Measurements from ENCODE around the gene PLCB2. TPM values are rescaled to one million over a fixed set of nuclear protein-coding genes. Genes with fewer than 3 reads are reported as not detected.

Gene PLCB2
- total and polyA plus RNA-seq, 2 experiments from 2014 or later, result 9.5 to 13.8 TPM

DNA sequence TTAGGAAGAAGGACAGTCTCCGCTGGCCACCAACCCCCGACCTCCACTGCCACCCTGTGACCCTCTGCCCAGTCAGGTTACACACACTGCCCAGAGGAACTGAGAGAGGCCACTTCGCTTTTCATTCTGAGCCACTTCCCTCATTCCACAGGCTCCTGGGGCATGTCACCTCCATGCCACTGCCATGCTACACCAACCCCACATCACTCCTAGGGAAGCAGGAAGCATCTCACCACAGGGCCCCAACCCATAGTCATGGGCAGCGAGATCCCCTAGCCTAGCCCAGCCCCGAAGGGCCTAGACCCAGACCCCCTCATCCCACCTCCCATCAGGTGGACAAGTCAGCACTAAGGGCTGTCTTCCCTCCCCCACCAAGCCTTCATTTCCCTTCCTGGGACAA is 1.4 kb downstream of the PLCB2 start:
- no peak overlapping the region for H3K27ac Mint-ChIP-seq
- no peak for ATAC-seq
- H3K4me1 Mint-ChIP-seq, result peaks cover 39% of the 10 kb centered on the region

More for the DNA sequence above, 1.4 kb downstream of the PLCB2 start:
- H3K36me3 ChIP-seq (ENCODE audit: insufficient read depth), result no peaks in the 10 kb centered on the region
- H3K4me1 ChIP-seq (ENCODE audit: insufficient read depth), result peaks cover 33% of the 10 kb centered on the region
- H3K79me2 ChIP-seq (replicated peaks; ENCODE audit: insufficient read depth), result no peaks in the 10 kb centered on the region
- H4K20me1 ChIP-seq (replicated peaks; ENCODE audit: insufficient read depth), result no peaks in the 10 kb centered on the region
- H3K27me3 ChIP-seq (ENCODE audit: insufficient read depth), result peaks cover 3% of the 10 kb centered on the region; the same call in 1 of the 2 replicates
- no peaks in the 10 kb centered on the region for H3K9me2 ChIP-seq (ENCODE audit: insufficient read depth)
- no peaks in the 10 kb centered on the region for H3K36me3 Mint-ChIP-seq (ENCODE audit: low read depth)
- H3K9me3 Mint-ChIP-seq, result no peaks in the 10 kb centered on the region; the same call in 2 of the 3 replicates
- H3K27ac ChIP-seq (ENCODE audit: low read depth), result no peak overlapping the region
- H3F3A ChIP-seq (replicated peaks; ENCODE audit: low read depth), result 0 out of 2 replicates have a peak, but pooled peaks cover 5% of the 10 kb centered on the region
- H3K27me3 Mint-ChIP-seq (ENCODE audit: insufficient read depth, low read depth, poor library complexity), result peaks cover 29% of the 10 kb centered on the region
- H3K4me2 ChIP-seq, result no peak overlapping the region
- no peak overlapping the region; the same call in 2 of the 3 replicates for H3K4me3 Mint-ChIP-seq
- no peak for DNase-seq (ENCODE audit: low spot score)
- no peak for TF ChIP-seq EZH2phosphoT487 (IDR thresholded peaks at IDR 0.05; ENCODE audit: unreplicated experiment)
- no peak for TF ChIP-seq REST (IDR thresholded peaks at IDR 0.05; ENCODE audit: unreplicated experiment)
- no peak for TF ChIP-seq NANOG (IDR thresholded peaks at IDR 0.05; ENCODE audit: borderline replicate concordance)
- no peak for TF ChIP-seq ZNF114 (CRISPR knock-in tag; IDR thresholded peaks at IDR 0.05)
- no peak for TF ChIP-seq JUNB (IDR thresholded peaks at IDR 0.05; ENCODE audit: unreplicated experiment)
- no peak for TF ChIP-seq STAT1 (IDR thresholded peaks at IDR 0.05; ENCODE audit: unreplicated experiment)
- TF ChIP-seq POLR2AphosphoS5 (IDR thresholded peaks at IDR 0.05; ENCODE audit: low read depth), result no peak
- TF ChIP-seq CREB1 (CRISPR knock-in tag; IDR thresholded peaks at IDR 0.05; ENCODE audit: low read depth), result no peak
- TF ChIP-seq CTCF (conservative IDR thresholded peaks at IDR 0.05; ENCODE audit: low read depth in 2 of 2), result no peak
- no peak for TF ChIP-seq ETS1 (IDR thresholded peaks at IDR 0.05)
- no peak for TF ChIP-seq ZNF462 (CRISPR knock-in tag; IDR thresholded peaks at IDR 0.05)
- TF ChIP-seq EZH2 (IDR thresholded peaks at IDR 0.05; ENCODE audit: low read depth, unreplicated experiment), result no peak
- TF ChIP-seq ZNF331 (CRISPR knock-in tag; IDR thresholded peaks at IDR 0.05; ENCODE audit: low read depth), result no peak
- H2AFZ ChIP-seq, result no peak overlapping the region
- H3K4me3 ChIP-seq, result no peak overlapping the region

Measured in GM23338 (cell line).